Right lung (tissue), 5 donors: ENCODE results near the gene LCN1. TPM values are rescaled to one million over a fixed set of nuclear protein-coding genes. Genes with fewer than 3 reads are reported as not detected.
"Not testable (repeated sequence)": the region's sequence is repeated elsewhere in the genome, so short reads cannot be mapped to it uniquely, and the experiment has no call there.

ENCODE experiments used
- DNase-seq, 2 donors: peaks; one replicate each; pipeline ENCODE4 v3.0.0-alpha.2; 2013
- polyA plus RNA-seq, 5 donors: library from polyadenylated mRNA; unstranded; fragments of 120-200 nt; gene quantifications; one replicate each; pipeline versions ENCODE4 v1.2.1 to v1.2.3, GENCODE V29; 2013; ENCODE audit warnings: inconsistent platforms in 1 of 5, low replicate concordance in 1 of 5; ENCODE audit not compliant: insufficient read length in 5 of 5, insufficient read depth in 1 of 5

The LCN1 gene
- polyA plus RNA-seq, 5 donors, result not detected

- no peak for DNase-seq
Measured at GRCh38 chr9:135522137-135522877, 1.1 kb downstream of the LCN1 start.

- DNase-seq, result no peak
Measured at GRCh38 chr9:135522931-135523330, 1.7 kb downstream of the LCN1 start.

- DNase-seq, result no peak
Measured at GRCh38 chr9:135523521-135524129, 2.4 kb downstream of the LCN1 start.

GRCh38 chr9:135524130-135524861 is 3.1 kb downstream of the LCN1 start:
- DNase-seq, result no peak

GRCh38 chr9:135525241-135526088 is 4.2 kb downstream of the LCN1 start:
- no peak for DNase-seq

- DNase-seq, result no peak
Measured at GRCh38 chr9:135526089-135526729, 5.0 kb downstream of the LCN1 start.

GRCh38 chr9:135526730-135527571 is 5.7 kb downstream of the LCN1 start:
- no peak for DNase-seq

GRCh38 chr9:135528842-135529435 is 7.7 kb downstream of the LCN1 start:
- not testable (repeated sequence) for DNase-seq

GRCh38 chr9:135530146-135530545 is 8.9 kb downstream of the LCN1 start:
- no peak for DNase-seq

- no peak for DNase-seq
Measured at GRCh38 chr9:135531096-135531495, 9.9 kb downstream of the LCN1 start.

- DNase-seq, result no peak
Measured at GRCh38 chr9:135533113-135533512, 11.9 kb downstream of the LCN1 start.

GRCh38 chr9:135533674-135534073 is 12.4 kb downstream of the LCN1 start:
- DNase-seq, result no peak

- DNase-seq, result not testable (repeated sequence)
Measured at GRCh38 chr9:135534192-135534711, 13.0 kb downstream of the LCN1 start.

- not testable (repeated sequence) for DNase-seq
Measured at GRCh38 chr9:135534826-135535225, 13.6 kb downstream of the LCN1 start.

- DNase-seq, result not testable (repeated sequence)
Measured at GRCh38 chr9:135535631-135536030, 14.4 kb downstream of the LCN1 start.

GRCh38 chr9:135536216-135536615 is 15.0 kb downstream of the LCN1 start:
- DNase-seq, result no peak

GRCh38 chr9:135543262-135543894 is 22.1 kb downstream of the LCN1 start:
- not testable (repeated sequence) for DNase-seq

GRCh38 chr9:135544981-135545635 is 23.9 kb downstream of the LCN1 start:
- no peak for DNase-seq
